T47D (cell line): Measurements from ENCODE around the gene DAZAP1.

Experiments used
- DNase-seq, 2 experiments: peaks; one replicate each; pipeline versions ENCODE4 v3.0.0 to v3.0.0-alpha.2; 2011 to 2012; ENCODE audit warnings: low read depth in 1 of 2, low spot score in 1 of 2
- JUND ChIP-seq: IDR thresholded peaks from 2 replicates; pipeline ENCODE4 v1.6.1; 2012; ENCODE audit warnings: low read depth
- in situ Hi-C: cut with HindIII; loops from 2 replicates; pipeline ENCODE4 v1.10.0; 2016; ENCODE audit warnings: low sequenced_read_pairs, low pct_unique_long_range_greater_than_20kb

Gene DAZAP1

DNA sequence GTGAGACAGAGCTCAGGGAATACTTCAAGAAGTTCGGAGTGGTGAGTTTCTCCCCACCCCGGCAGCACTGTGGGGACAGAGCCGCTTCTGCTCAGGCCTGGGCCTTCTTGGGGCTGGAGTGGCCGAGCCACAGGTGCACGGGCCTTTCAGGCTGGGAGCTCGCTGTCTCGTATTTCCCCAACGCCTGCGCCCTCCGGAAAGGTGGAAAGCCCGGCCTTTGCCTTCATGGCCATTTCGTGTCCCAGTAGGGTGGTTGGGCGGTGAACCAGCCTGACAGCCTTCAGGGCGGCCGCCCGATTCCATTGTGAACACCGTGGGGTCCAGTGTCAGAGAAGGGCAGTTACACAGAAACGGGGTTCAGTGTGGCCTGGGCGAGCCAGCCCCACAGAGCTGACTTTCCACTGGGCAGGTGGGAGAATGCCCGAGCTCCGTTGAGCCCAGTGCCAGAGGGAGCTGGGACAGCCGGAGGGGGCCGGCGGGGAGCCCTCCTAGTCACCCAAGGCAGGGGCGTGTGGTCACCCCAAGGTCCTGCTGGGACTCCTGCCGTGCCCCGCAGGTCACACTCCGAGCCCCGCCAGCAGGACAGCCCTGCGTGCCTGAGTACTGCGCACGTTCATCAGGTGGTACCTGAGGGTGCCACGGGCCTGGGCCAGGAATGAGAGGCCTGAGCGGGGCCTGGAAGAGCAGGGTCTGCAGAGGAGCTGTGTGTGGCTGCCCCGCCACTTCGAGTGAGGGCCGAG, 14.0 kb downstream of the DAZAP1 start:
- no peak for TF ChIP-seq JUND
- in situ Hi-C loops = no loop called here
- no peak for DNase-seq

DNA sequence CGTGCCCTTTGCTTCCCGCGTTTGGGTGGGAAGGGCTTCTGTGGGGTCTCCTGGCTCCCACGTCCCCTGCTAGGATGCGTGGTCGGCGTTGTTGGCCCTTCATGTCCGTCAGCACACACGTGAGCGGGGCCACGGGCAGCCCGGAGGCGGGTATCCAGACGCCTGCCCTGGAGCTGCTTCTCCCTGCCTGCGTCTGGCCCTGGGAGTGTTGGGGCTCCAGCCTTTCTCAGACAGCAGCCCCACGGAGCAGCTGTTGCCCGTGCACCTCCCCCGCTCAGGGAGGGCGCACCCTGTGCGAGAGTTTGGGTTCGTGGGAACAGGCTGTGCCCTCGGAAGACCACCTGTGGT, 14.5 kb downstream of the DAZAP1 start:
- in situ Hi-C loops = no loop called here
- no peak for TF ChIP-seq JUND
- no peak for DNase-seq

DNA sequence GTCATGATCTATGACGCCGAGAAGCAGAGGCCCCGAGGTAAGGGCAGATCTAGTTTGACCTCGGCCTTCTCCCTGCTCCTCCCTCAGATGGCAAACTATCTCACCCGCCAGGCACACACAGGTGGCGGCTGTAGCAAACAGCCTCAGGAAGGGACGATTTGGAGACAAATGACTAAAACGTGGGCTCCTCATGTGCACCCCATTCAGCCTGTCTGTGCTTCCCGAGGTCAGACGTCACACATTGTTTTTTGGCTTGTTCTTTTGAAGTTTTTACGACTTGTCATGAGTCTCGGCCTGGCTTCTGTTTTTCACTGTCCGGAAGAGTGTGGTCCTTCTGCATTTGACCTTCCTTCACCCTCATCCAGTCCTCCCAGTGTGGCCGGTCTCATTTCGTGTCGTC, 15.0 kb downstream of the DAZAP1 start:
- TF ChIP-seq JUND = no peak
- in situ Hi-C loops = no loop called here
- DNase-seq = no peak

- no peak for DNase-seq
- no peak for TF ChIP-seq JUND
- in situ Hi-C loops = no loop called here
These were observed 15.6 kb downstream of the DAZAP1 start for GRCh38 chr19:1422943-1423342.

GRCh38 chr19:1423436-1424191, 16.2 kb downstream of the DAZAP1 start:
- no peak for DNase-seq
- TF ChIP-seq JUND = no peak
- in situ Hi-C loops = no loop called here

- in situ Hi-C loops = no loop called here
- no peak for DNase-seq
- TF ChIP-seq JUND = no peak
These were observed 17.0 kb downstream of the DAZAP1 start for GRCh38 chr19:1424192-1424955.

DNA sequence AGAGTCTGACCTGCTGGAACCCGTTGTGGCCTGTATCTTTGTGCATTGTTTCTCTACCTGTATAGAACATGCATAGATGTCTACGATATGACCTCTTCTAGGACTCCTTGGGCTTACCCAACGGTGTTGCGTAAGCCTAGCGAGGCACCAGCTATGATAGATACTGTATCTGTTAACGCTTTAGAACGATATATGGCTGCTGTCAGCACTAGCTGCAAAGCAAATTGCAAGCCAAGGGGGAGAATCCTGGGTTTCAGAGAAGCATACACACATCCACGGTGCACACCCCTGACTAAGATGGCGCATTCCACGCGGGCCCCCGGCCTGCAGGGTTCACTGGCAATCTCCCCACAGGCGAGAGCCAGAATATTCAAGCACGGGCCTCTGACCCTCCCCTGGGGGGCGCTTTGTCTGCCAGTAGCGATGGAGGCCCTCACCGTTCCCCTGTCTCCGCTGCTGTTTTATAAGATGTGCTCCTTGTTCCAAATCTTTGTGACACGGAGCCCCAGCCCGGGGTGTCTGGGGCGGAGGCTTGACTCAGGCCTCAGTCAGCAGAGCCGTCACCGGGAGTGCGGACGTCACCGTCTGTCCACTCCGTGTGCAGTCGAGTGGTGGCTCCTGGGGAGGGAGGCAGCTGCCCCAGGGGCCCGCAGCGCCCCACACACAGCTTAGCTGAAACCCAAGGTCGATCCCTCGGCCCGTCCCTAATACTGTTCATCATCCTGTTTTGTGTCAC, 17.9 kb downstream of the DAZAP1 start:
- DNase-seq = no peak
- in situ Hi-C loops = no loop called here
- no peak for TF ChIP-seq JUND

DNA sequence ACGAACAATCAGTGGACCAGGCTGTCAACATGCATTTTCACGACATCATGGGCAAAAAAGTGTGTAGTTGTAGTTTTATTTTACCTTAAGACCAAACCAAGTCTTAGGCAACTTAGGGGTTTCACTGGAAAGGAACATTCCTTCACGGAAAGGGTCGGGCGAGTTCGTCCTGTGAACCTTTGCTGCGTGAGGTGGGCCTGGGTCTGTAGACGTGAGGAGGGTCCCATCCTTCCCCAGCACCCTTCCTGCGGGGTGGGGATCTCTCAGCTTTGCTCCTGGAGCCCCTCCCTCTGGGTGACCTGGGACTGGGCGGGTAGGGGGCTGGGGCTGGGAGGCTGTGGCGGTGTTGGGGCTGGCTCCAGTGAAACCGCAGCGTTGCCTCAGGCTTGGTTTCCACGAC, 18.5 kb downstream of the DAZAP1 start:
- no peak for TF ChIP-seq JUND
- in situ Hi-C loops = no loop called here
- no peak for DNase-seq

- no peak for TF ChIP-seq JUND
- DNase-seq = no peak
- in situ Hi-C loops = no loop called here
These were observed 19.4 kb downstream of the DAZAP1 start for GRCh38 chr19:1426736-1427135.

- TF ChIP-seq JUND = no peak
- in situ Hi-C loops = no loop called here
- no peak for DNase-seq
These were observed 20.0 kb downstream of the DAZAP1 start for GRCh38 chr19:1427221-1427920.

- in situ Hi-C loops = no loop called here
- no peak for TF ChIP-seq JUND
- DNase-seq = no peak
These were observed 21.5 kb downstream of the DAZAP1 start for GRCh38 chr19:1428738-1429391.

- in situ Hi-C loops = no loop called here
- TF ChIP-seq JUND = no peak
- no peak for DNase-seq
These were observed 22.4 kb downstream of the DAZAP1 start for GRCh38 chr19:1429750-1430149.
